SU-DHL-6 (cell line): ENCODE data around the gene CYP19A1.

ENCODE experiments used
- EZH2phosphoT487 ChIP-seq: fragments of 200-600 bp; sonication (generic), shearing (Covaris generic); conservative IDR thresholded peaks from 2 replicates; pipeline ENCODE4 v1.6.1; 2018; ENCODE audit warnings: mild to moderate bottlenecking, antibody characterized with exemption, low read length, moderate library complexity, mixed read lengths
- TF ChIP-seq, protein P1 (sequence below): fragments of 200-600 bp; sonication (generic); IDR thresholded peaks from one replicate; pipeline ENCODE4 v1.5.1; 2017; ENCODE audit warnings: antibody characterized with exemption, mild to moderate bottlenecking, low read length, moderate library complexity; ENCODE audit not compliant: insufficient read depth, poor library complexity, severe bottlenecking

DNA sequence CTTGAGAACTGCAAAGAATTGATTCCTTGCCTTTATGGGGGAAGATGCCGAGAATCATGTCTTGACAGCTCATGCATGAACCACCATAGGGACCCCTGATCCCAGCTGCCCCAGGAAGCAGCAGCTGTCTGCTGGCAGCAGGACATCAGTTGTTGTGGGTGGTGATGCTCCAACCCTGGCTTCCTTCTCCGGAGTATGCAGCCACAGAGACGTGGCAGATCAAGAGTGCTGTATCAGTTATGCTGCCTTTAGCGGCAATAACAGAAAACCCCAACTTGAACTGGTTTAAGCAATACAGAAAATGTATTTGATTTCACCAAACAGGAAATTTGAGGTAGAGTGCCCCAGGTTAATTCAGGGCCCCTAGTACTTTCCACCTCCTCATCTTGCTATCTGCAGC lies 151.5 kb downstream of the CYP19A1 start:
- TF ChIP-seq, protein P1, sequence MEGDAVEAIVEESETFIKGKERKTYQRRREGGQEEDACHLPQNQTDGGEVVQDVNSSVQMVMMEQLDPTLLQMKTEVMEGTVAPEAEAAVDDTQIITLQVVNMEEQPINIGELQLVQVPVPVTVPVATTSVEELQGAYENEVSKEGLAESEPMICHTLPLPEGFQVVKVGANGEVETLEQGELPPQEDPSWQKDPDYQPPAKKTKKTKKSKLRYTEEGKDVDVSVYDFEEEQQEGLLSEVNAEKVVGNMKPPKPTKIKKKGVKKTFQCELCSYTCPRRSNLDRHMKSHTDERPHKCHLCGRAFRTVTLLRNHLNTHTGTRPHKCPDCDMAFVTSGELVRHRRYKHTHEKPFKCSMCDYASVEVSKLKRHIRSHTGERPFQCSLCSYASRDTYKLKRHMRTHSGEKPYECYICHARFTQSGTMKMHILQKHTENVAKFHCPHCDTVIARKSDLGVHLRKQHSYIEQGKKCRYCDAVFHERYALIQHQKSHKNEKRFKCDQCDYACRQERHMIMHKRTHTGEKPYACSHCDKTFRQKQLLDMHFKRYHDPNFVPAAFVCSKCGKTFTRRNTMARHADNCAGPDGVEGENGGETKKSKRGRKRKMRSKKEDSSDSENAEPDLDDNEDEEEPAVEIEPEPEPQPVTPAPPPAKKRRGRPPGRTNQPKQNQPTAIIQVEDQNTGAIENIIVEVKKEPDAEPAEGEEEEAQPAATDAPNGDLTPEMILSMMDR = no peak
- no peak for TF ChIP-seq EZH2phosphoT487
